RPMI7951 (cell line): ENCODE results near the gene RGSL1. TPM values are rescaled to one million over a fixed set of nuclear protein-coding genes. Genes with fewer than 3 reads are reported as not detected.

Experiments
- DNase-seq: peaks from one replicate; pipeline ENCODE4 v3.0.0-alpha.2; 2012; ENCODE audit warnings: low read depth
- total RNA-seq: library from RNA; depleted of rRNA; stranded (reverse); fragments of >200 nt; shearing (Covaris generic); gene quantifications from 2 replicates; pipeline ENCODE4 v1.2.3, GENCODE V29; 2014

Gene RGSL1
- total RNA-seq, 1 experiment from 2014 or later = not detected

GRCh38 chr1:182533896-182534295 is 84.0 kb downstream of the RGSL1 start:
- no peak for DNase-seq

DNA sequence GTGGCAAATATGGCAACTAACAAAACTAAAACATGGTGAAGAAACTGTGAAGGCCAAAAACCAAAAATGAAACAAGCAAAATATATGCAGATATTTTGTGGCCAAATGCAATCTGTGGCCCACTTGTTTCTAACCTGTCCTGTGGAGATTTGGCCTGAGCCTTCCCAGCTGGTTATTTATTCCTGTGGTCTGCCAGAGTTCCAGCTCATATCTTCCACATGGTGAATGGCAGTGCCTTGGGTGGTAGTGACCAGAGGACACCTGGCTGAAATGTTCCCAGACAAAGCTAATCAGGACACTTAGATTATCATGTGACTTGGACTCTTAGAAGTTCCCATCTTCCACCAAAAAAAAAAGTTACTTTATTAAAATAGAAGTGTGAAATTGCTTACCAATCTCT is 99.4 kb downstream of the RGSL1 start:
- no peak for DNase-seq

DNA sequence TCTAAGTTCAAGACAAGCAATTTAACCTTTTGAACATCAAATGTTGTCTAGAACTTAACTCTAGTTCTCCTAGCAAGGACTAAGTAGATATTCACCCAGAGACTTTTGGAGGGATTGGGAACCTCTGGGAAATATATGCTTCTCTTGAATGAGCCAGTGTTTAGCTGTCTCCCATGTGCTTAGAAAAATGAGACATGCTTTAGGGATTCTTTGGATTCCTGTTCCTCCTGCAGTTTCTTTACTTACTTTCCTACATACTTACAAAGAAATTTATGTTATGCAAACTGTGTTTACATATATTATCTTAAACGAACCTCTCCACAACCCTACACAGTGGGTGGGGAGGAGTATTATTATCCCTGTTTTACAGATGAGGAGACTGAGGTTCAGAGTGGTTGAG is 99.9 kb downstream of the RGSL1 start:
- DNase-seq = no peak

GRCh38 chr1:182552527-182552926 is 102.6 kb downstream of the RGSL1 start:
- DNase-seq = no peak

DNA sequence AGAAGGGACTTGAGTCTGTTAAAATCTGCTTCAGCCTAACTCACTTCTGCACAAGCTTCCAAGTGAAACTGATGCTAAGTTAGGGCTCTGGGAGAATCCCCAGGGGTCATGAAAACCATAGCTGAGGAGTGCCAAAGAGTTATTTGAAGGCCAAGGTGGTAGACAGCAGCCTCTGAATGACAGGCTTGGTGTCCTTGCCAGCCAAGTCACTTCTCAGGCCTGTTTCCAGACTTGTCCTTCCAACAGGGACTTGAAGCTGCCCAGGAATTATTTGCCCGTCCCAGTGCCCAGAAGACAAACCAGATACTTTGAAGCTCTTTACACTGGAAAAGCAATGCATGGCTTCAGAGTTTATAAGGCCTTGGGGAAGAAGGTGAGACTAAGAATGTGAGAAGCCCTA is 105.5 kb downstream of the RGSL1 start:
- DNase-seq = no peak

GRCh38 chr1:182556279-182556678 is 106.3 kb downstream of the RGSL1 start:
- DNase-seq = peak; percentile 13

DNA sequence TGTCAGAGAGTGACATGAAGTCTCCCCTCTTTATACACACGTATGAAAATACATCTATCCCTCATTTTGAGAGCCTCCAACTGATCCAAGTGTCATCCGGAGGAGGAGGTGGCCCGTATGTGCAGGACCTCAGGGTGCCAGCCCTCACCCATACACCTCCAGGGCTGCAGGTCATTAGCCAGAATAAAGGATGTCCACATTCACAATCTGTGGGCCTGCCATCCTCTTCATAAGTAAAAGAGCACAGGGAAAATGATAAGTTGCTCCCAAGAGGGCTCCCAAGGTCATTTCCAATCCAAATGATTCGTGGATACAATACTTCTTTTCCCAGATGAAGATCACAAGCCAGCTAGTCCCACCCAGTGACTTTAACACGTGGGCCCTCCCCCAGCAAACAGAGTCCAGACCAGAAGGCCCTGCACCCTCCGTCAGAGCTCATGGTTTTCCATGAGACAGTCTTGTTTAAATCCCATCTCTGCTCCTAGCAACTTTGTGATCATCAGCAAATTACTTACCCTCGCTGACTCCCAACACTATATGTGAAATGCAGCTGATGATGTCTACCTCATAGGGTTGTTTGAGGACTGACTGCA is 110.5 kb downstream of the RGSL1 start:
- DNase-seq = no peak

DNA sequence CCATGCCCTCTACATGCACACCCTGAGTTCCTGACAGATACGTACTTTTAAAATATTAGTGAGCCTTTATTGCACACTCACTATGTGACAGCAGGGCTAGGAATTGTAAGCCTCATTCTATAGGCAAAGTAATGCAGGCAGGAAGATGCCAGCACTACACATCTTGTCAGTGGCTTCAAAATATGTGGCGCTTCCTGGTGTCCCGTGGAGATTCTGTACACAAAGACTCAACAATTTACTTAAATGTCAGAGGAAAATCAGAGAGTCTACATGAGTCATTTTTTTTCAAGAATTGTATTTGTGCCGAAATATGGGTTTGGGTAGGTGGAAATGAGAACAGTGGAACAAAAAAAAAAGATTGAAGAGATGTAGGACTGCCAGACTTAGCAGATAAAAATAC is 111.5 kb downstream of the RGSL1 start:
- DNase-seq = no peak

DNA sequence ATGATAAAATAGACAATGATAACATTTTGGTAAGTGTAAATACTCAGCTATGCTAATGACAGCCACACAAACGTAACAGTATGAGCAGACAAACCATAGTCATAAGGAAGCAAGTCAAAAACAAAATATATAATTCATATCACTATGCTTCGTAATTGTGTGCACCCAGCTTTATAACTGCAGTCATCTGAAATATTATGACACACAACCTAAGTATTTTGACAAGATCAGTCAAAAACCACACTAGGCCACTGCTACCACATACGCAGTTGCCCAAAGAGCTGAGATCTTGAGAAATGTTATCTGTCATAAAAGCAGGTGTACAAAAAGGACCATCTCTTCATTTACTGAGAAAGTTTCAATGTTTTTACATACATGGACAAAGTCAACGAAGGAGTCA is 113.1 kb downstream of the RGSL1 start:
- DNase-seq = no peak

- DNase-seq = no peak
These were observed 114.6 kb downstream of the RGSL1 start for GRCh38 chr1:182564406-182565004.

DNA sequence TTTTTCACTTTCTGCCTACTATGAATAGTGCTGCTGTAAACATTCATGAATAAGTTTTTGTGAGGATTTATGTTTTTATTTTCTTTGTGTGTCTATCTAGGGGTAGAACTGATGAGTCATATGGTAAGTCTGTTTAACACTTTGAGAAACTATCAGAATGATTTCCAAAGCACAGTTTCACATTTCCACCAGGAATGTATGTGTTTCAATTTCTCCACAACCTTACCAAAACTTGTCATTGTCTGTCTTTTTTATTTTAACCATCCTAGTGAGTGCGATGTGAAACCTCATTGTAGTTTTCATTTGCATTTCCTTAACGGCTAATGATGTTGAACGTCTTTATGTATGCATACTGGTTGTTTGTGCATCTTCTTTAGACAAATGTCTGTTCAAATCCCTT is 115.6 kb downstream of the RGSL1 start:
- DNase-seq = no peak

DNA sequence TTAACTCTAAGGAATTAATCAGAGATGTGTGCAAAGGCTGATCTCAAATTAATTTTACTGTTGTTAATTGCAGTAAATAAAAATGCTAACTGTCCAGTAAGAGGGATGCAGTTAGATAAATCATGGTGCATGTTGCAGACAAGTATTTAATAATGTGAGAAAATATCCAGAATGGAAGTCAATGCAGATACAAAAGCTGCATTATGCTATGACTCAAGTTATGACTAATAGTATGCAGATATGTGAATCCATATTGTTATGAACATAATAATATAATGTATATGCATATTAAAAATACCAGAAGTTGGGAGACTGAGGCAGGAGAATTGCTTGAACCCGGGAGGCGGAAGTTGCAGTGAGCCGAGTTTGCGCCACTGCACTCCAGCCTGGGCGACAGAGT is 117.7 kb downstream of the RGSL1 start:
- DNase-seq = no peak

- DNase-seq = no peak
These were observed 118.8 kb downstream of the RGSL1 start for GRCh38 chr1:182568647-182569284.

DNA sequence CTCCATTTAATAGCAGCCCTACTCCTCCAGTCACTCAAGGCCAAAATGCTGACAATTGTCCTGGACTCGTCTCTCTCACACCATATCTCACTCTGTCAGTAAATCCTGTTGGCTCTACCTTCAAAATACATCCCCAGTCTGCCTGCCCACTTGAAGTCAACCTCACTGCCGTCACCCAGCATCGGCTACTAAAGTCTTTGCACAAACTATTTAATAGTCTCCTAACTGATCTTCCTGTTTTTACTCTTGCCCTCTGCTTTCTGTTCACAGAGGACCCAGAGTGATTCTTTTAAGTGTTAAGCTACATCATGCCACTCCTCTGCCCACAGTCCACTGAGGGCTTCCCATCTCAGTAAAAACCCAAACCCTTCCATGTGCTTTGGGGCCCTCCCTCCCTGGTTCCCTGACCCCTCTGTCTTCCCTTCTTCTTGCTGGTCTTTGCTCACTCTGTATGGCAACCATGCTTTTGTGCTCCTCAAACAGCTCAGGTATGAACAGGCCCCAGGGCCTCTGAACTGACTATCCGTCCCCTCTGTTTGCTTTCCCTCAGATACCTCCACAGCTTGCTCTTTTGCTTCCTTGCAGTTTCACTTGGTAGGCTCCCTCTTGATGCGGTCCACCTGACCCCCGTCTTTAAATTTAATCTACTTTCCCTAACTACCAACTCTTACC is 120.1 kb downstream of the RGSL1 start:
- no peak for DNase-seq

DNA sequence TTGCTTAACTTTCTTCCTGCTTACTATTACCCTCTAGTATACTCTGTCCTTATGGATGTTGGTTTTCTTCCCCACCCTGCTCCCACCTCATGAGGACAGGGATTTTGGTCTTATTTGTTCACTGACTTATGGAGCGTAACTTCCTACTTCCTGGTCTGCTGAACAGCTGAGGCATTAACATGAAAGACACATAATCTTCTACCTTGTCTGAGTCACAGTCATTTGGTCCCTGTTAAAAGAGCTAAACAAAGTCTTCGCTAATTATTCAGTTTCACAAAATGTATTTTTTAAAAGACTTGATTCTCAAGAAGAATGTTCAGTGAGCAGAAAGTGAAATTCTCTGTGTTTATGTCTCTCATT is 120.6 kb downstream of the RGSL1 start:
- no peak for DNase-seq

GRCh38 chr1:182574156-182574555 is 124.2 kb downstream of the RGSL1 start:
- DNase-seq = no peak

- peak; percentile 60 for DNase-seq
These were observed 125.7 kb downstream of the RGSL1 start for GRCh38 chr1:182575540-182576149.

DNA sequence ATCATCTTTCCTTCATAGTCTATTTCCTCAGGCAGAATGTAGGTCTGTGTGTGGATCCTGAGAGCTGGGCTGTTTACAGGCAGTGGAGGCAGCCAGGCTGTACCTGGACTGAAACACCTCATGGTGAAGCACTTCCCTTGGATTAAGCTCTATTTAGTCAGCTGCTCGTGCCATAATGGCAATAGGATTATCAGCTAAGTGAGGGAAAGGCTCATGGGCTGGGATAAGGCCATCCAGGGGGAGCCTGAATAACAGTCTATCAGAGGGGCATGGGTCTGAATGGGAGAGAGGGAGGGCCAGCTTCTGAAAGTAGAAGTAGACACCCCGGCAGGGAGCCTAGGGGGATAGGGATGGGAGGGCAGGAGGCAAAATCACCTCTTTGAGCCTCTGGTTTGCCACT is 130.8 kb downstream of the RGSL1 start:
- no peak for DNase-seq

- no peak for DNase-seq
These were observed 134.8 kb downstream of the RGSL1 start for GRCh38 chr1:182584746-182585145.

- DNase-seq = no peak
These were observed 136.4 kb downstream of the RGSL1 start for GRCh38 chr1:182586380-182586779.

DNA sequence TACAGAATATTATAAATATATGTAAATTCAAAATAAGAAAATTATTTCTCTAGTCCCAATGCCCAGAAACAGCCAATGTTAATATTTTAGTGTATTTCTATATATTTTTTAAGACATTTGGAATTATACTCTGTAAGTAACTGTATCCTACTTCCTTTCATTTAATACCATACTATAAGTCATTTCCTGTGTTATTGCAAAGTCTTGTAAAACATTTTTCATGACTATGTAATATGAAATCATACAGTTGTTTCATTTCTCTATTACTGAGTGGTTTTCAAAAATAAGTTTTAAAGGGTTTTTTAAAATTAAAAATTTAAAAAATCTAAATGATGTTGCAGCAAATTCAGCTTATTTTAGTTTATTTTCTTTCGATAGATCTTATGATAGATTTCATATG is 137.1 kb downstream of the RGSL1 start:
- no peak for DNase-seq

GRCh38 chr1:182587666-182588499 is 137.9 kb downstream of the RGSL1 start:
- DNase-seq = no peak
